AG09309 (cell line): Measurements from ENCODE around the gene HS2ST1.

ENCODE experiments used
- DNase-seq: peaks from one replicate; pipeline ENCODE4 v3.0.0-alpha.2; 2010; ENCODE audit warnings: low read depth
- H3K4me3 ChIP-seq: 2 replicates; pipeline ENCODE4 v1.5.1; 2011; ENCODE audit warnings: mild to moderate bottlenecking, low read depth, low read length, moderate library complexity; ENCODE audit not compliant: control insufficient read depth
- TF ChIP-seq, protein P1 (sequence below): IDR thresholded peaks from 2 replicates; pipeline ENCODE4 v1.5.1; 2011; ENCODE audit warnings: mild to moderate bottlenecking, low read depth, low read length, inconsistent platforms; ENCODE audit not compliant: insufficient read depth, control insufficient read depth; ENCODE audit errors: missing control alignments

HS2ST1 gene

GRCh38 chr1:87122243-87122642 lies 207.8 kb downstream of the HS2ST1 start:
- DNase-seq: no peak
- TF ChIP-seq, protein P1, sequence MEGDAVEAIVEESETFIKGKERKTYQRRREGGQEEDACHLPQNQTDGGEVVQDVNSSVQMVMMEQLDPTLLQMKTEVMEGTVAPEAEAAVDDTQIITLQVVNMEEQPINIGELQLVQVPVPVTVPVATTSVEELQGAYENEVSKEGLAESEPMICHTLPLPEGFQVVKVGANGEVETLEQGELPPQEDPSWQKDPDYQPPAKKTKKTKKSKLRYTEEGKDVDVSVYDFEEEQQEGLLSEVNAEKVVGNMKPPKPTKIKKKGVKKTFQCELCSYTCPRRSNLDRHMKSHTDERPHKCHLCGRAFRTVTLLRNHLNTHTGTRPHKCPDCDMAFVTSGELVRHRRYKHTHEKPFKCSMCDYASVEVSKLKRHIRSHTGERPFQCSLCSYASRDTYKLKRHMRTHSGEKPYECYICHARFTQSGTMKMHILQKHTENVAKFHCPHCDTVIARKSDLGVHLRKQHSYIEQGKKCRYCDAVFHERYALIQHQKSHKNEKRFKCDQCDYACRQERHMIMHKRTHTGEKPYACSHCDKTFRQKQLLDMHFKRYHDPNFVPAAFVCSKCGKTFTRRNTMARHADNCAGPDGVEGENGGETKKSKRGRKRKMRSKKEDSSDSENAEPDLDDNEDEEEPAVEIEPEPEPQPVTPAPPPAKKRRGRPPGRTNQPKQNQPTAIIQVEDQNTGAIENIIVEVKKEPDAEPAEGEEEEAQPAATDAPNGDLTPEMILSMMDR: no peak
- no peak overlapping the region for H3K4me3 ChIP-seq

DNA sequence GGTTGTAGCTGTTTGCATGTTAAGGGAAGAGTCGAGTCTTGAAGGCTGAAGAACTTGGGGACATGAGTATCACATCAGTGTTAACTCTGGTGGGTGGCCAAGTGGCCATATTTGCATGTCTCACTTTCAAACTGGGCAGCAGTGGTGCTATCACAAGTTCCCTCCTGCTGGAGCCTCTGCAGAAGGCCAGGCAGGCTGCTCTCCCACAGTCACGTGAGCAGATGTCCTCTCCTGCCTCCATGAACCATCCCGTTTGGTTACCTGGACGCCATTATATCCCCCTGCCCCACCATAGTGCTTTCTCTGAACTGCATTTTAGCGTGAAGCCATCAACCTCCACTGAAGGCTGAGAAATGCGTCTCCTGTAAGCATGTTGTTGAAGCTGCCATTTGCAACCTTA lies 209.2 kb downstream of the HS2ST1 start:
- DNase-seq: no peak
- TF ChIP-seq, protein P1: no peak
- no peak overlapping the region for H3K4me3 ChIP-seq

DNA sequence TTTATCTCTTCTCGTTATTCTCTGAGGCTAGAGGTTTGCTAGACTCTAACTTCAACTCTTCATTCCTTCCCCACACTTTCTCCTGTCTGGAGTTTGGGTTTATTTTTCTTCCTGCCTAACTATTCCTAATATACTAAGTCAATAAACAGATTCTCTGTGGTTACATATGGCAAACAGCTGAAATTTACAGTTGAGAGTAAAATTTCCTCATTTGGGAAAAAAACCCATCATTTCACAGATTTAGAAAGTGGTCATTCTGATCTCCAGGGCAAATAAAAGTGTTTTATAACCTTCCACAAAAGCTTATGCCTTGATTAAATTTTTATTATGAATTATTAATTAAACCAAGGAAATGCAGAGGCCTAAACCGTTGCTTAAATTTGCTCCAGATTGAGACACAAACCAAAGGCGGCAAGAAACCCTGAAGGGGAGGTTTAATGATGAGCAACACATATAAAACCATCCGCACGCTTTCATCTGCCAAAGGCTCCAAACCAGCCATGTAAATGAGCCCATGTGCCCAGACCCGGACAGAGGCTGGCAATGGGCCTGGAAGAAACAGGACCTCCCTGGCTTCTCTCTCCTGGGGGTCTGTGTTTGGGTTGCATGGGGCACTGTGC lies 212.6 kb downstream of the HS2ST1 start:
- H3K4me3 ChIP-seq: no peak overlapping the region
- no peak for DNase-seq
- TF ChIP-seq, protein P1: no peak

GRCh38 chr1:87127581-87127980 lies 213.1 kb downstream of the HS2ST1 start:
- no peak overlapping the region for H3K4me3 ChIP-seq
- TF ChIP-seq, protein P1: no peak
- DNase-seq: no peak

DNA sequence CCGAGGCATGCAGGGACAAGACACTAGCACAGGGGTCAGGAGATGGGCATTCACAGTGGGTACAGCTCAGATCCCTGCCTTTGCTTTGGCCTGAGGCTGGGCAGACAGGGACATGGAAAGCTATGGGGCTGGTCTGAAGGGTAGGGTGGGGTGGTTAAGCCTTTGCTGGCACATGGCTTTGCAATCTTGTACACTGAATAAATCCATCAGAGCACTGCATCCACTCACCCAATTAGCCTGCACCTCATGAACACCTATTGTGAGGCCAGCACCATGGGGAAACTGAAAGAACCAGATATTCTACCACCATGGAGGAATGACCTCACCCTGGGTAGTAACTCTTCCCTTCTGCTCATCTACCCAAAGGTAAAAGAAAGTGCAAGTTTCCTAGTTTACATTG lies 214.6 kb downstream of the HS2ST1 start:
- no peak for DNase-seq

DNA sequence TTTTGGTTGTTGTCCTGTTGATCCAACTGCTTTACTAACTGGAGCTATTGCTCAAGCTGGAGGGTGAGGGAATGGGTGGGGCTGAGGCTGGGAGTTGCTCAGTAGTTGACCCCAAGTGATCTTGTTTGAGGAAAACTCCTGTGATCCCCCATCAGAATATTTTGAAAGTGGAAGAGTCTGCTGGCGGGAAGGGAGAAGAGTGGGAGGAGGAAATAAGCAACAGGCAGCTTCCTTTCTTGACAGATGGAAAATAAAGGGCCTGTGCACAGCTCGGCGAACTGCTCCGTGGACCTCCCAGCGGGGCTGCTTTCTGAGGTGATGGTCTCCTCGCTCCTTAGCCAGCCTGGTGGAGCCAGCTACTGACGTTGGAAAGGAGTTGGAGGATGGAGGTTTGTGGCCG lies 215.2 kb downstream of the HS2ST1 start:
- no peak overlapping the region for H3K4me3 ChIP-seq
- TF ChIP-seq, protein P1: no peak
- DNase-seq: no peak

More for the DNA sequence above, 214.6 kb downstream of the HS2ST1 start:
- no peak overlapping the region for H3K4me3 ChIP-seq
- TF ChIP-seq, protein P1: no peak
